CD4-positive, alpha-beta T cell (primary cell): ENCODE measurements around the gene KCNQ1. TPM values are rescaled to one million over a fixed set of nuclear protein-coding genes. Genes with fewer than 3 reads are reported as not detected.

ENCODE experiments used
- ATAC-seq: fragments of 200-7000 bp; cut with Tn5 transposase; one replicate; pipeline ENCODE4 v1.10.0; 2022; ENCODE audit warnings: mild to moderate bottlenecking; ENCODE audit not compliant: poor library complexity
- CTCF ChIA-PET: fragments of 350-600 bp; sonication (Branson Sonifier 250); formaldehyde crosslinking; loops from one replicate; lab custom pipeline; 2021; ENCODE audit warnings: antibody characterized with exemption, inconsistent platforms; lab: Charles Lee
- POLR2A ChIA-PET: fragments of 350-600 bp; sonication (Branson Sonifier 250); formaldehyde crosslinking; loops from one replicate; lab custom pipeline; 2021; ENCODE audit warnings: antibody characterized with exemption, inconsistent platforms; lab: Charles Lee
- DNase-seq, 14 experiments: peaks; one replicate each; pipeline ENCODE4 v3.0.0-alpha.2; 2013 to 2020; ENCODE audit warnings: mixed read lengths in 2 of 14
- H3K27ac ChIP-seq, 2 donors: one replicate each; pipeline versions ENCODE4 v1.5.1 to v1.7.0; 2013; ENCODE audit warnings: low read length in 2 of 2, low read depth in 1 of 2, mild to moderate bottlenecking in 1 of 2
- H3K27me3 ChIP-seq, 2 experiments: 1 replicate in 1 of 2; 2 replicates in 1 of 2; pipeline versions ENCODE4 v1.6.1 to v1.7.0; 2013; ENCODE audit warnings: low read length in 2 of 2, control low read depth in 1 of 2, mild to moderate bottlenecking in 1 of 2, moderate library complexity in 1 of 2; ENCODE audit not compliant: insufficient read depth in 2 of 2, control insufficient read depth in 1 of 2
- H3K36me3 ChIP-seq: one replicate; pipeline ENCODE4 v1.6.1; 2013; ENCODE audit warnings: low read length, control low read depth; ENCODE audit not compliant: insufficient read depth
- H3K4me1 ChIP-seq: one replicate; pipeline ENCODE4 v1.6.1; 2013; ENCODE audit warnings: low read length, control low read depth; ENCODE audit not compliant: insufficient read depth
- H3K4me3 ChIP-seq: one replicate; pipeline ENCODE4 v1.5.1; 2013; ENCODE audit warnings: mild to moderate bottlenecking, low read length, moderate library complexity
- H3K9me3 ChIP-seq, 2 experiments: 1 replicate in 1 of 2; 2 replicates in 1 of 2; pipeline versions ENCODE4 v1.6.1 to v1.7.0; 2013; ENCODE audit warnings: low read length in 2 of 2, mild to moderate bottlenecking in 2 of 2, control low read depth in 1 of 2, moderate library complexity in 1 of 2; ENCODE audit not compliant: control insufficient read depth in 1 of 2, insufficient read depth in 1 of 2
- H3K27ac Mint-ChIP-seq: one replicate; pipeline ENCODE4 v1.8.0; 2020; ENCODE audit warnings: mixed read lengths
- H3K27me3 Mint-ChIP-seq: one replicate; pipeline ENCODE4 v1.8.0; 2021; ENCODE audit warnings: mixed read lengths
- H3K36me3 Mint-ChIP-seq: one replicate; pipeline ENCODE4 v1.8.0; 2021; ENCODE audit warnings: low read depth, mixed read lengths
- H3K4me1 Mint-ChIP-seq: one replicate; pipeline ENCODE4 v1.8.0; 2021; ENCODE audit warnings: low read depth, mixed read lengths
- H3K4me3 Mint-ChIP-seq: one replicate; pipeline ENCODE4 v1.8.0; 2020; ENCODE audit warnings: mild to moderate bottlenecking, mixed read lengths
- H3K9me3 Mint-ChIP-seq: one replicate; pipeline ENCODE4 v1.8.0; 2020; ENCODE audit warnings: mixed read lengths
- intact Hi-C, 2 experiments: fragments of 100-400 bp; cut with DNase I in 1 of 2; cut with micrococcal nuclease in 1 of 2; formaldehyde crosslinking; loops; one replicate each; pipeline versions ENCODE4 v1.15.1 to v1.9.0; 2023 to 2025; cut with DNase I, micrococcal nuclease
- total RNA-seq, 174 experiments: library from RNA in 2 of 174; stranded (reverse) in 2 of 174; gene quantifications; one replicate each; pipeline ENCODE4 v1.2.3 and lab custom pipeline; 2021 to 2026
- TF ChIP-seq, protein P1 (sequence below): fragments of 200-600 bp; IDR thresholded peaks from one replicate; pipeline ENCODE4 v1.8.0; 2022; ENCODE audit warnings: antibody characterized with exemption, mild to moderate bottlenecking

The KCNQ1 gene
- total RNA-seq, 2 experiments from 2014 or later = 31.3 to 33.1 TPM

DNA sequence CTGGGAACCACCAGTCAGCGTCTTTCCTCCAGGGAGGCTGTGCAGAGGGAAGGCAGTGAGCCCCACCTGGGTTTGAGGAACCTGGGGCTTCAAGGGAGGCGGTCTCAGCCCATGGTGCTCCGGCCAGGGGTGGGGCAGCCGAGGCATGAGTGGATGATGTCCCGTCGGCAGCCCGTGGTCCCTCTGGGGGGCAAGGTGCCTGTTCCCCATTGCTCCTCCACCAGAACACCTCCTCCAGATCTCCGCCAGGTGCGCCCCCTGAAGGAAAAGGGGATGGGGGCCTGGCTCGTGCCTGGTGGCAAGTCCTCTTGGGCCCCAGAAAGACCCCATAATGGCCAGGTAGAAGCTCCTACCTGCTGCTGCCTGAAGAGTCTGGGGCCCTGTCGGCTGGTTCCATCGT, 94.1 kb downstream of the KCNQ1 start:
- CTCF ChIA-PET = no interaction called here
- H3K36me3 ChIP-seq = no peaks in the 10 kb centered on the region
- no peak for ATAC-seq

DNA sequence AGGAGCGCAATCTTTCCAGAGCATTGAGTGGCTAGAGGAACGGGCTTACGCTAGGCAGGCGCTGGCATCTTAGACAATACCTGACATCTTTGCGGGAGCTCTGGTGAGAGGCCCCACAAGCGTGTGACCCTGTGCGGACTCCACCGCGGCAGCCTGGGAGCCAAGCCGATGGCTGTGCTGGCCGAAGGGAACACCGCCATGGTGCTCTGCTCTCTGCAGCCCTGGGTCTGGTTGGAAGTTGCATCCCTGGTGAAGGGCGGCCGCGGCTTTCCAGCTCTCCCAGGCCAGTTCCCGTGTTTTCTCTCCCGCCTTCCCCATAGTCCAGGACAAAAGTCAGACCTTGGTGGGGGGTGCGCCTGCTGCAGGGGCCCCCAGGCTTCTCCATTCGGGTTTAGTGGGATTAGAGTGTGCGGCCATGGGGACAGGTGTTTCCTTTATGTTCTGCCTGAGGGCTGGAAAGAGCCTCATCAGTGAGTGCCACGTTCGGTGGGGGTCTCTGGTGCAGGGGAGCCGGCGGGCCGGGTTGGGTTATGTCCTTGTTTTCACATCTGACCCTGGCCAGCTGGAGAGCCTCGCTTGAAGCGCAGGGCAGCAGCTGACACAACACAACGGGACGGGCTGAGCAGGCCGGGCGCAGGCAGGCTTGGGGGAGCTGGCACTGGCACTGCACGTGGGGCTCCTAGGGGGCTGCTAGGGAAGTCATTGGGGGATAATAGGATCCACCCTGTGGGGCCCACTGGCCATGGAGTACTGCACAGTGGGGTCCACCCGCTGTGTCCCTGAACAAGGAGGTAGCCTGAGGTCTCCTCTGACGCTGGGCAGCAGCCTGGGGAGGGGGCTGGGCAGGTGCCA, 94.8 kb downstream of the KCNQ1 start:
- CTCF ChIA-PET = no interaction called here
- TF ChIP-seq, protein P1, sequence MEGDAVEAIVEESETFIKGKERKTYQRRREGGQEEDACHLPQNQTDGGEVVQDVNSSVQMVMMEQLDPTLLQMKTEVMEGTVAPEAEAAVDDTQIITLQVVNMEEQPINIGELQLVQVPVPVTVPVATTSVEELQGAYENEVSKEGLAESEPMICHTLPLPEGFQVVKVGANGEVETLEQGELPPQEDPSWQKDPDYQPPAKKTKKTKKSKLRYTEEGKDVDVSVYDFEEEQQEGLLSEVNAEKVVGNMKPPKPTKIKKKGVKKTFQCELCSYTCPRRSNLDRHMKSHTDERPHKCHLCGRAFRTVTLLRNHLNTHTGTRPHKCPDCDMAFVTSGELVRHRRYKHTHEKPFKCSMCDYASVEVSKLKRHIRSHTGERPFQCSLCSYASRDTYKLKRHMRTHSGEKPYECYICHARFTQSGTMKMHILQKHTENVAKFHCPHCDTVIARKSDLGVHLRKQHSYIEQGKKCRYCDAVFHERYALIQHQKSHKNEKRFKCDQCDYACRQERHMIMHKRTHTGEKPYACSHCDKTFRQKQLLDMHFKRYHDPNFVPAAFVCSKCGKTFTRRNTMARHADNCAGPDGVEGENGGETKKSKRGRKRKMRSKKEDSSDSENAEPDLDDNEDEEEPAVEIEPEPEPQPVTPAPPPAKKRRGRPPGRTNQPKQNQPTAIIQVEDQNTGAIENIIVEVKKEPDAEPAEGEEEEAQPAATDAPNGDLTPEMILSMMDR = no peak
- Mint-ChIP-seq H3K4me3 (no peak overlapping the region), H3K27ac (no peak overlapping the region), H3K27me3 (no peaks in the 10 kb centered on the region), H3K9me3 (no peaks in the 10 kb centered on the region), H3K4me1 (peaks cover 8% of the 10 kb centered on the region), H3K36me3 (no peaks in the 10 kb centered on the region)
- Histone ChIP-seq H3K4me3 (no peak overlapping the region), H3K36me3 (no peaks in the 10 kb centered on the region), H3K27ac (no peak overlapping the region), H3K9me3 (no peaks in the 10 kb centered on the region), H3K4me1 (no peaks in the 10 kb centered on the region), H3K27me3 (no peaks in the 10 kb centered on the region)
- intact Hi-C loops = loop anchor here in 1 of 2 experiments (10.0 kb wide), 1 partner anchor 345 kb away; no protein-coding TSS in a partner anchor
- DNase-seq (no peak), ATAC-seq (no peak)
- POLR2A ChIA-PET = no interaction called here

More for the DNA sequence above, 94.1 kb downstream of the KCNQ1 start:
- H3K27ac Mint-ChIP-seq = no peak overlapping the region
- no peaks in the 10 kb centered on the region for H3K27me3 ChIP-seq
- TF ChIP-seq, protein P1 = no peak
- no peak overlapping the region for H3K27ac ChIP-seq
- no peaks in the 10 kb centered on the region for H3K27me3 Mint-ChIP-seq
- intact Hi-C loops = loop anchor here in 1 of 2 experiments (10.0 kb wide), 1 partner anchor 344 kb away; no protein-coding TSS in a partner anchor
- no peaks in the 10 kb centered on the region for H3K36me3 Mint-ChIP-seq
- no peaks in the 10 kb centered on the region for H3K9me3 ChIP-seq
- DNase-seq = no peak
- H3K4me3 ChIP-seq = no peak overlapping the region
- peaks cover 4% of the 10 kb centered on the region for H3K4me1 ChIP-seq
- peaks cover 7% of the 10 kb centered on the region for H3K4me1 Mint-ChIP-seq
- POLR2A ChIA-PET = no interaction called here
- H3K9me3 Mint-ChIP-seq = no peaks in the 10 kb centered on the region
- H3K4me3 Mint-ChIP-seq = no peak overlapping the region

DNA sequence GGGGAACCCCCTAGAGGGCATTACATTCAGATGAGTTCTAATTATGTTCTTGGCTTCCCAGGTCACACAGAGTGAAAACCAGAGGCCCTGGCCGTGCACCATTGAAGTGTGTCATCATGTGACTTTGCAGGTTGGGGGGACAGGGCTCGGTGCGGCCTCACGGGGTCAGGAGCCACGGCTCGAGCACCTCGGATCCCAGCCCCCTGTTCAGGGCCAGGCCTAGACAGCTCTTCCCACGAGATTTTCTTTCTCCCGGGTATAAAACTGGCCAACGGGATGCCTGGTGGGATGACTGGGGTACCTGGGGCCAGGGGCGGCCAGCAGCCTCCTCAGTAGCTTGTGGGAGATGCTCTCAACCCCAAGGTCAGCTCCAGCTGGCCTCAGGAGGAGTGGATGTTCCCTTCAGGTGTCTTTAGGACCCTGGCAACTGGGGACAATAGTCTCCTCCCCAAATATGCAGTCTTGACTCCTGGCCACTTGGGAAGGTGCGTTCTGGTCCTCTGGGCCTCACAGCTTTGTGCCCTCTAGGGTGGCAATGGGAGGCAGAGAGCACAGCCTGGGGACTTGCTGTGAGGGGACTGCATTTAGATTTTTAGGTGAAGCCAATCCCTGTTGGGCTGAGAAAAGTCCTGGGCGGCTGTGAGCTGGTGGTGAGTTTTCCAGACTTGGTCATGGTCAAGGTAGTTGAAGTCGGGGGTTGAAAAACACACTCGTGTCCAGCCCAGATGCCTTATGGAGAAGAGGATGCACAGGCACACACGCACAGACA, 95.6 kb downstream of the KCNQ1 start:
- Histone ChIP-seq H3K4me1 (no peaks in the 10 kb centered on the region), H3K9me3 (no peaks in the 10 kb centered on the region), H3K27ac (no peak overlapping the region), H3K36me3 (no peaks in the 10 kb centered on the region), H3K4me3 (no peak overlapping the region), H3K27me3 (no peaks in the 10 kb centered on the region)
- TF ChIP-seq, protein P1 = no peak
- intact Hi-C loops = no loop called here
- ATAC-seq = no peak
- no peak for DNase-seq
- no peaks in the 10 kb centered on the region for H3K27me3 Mint-ChIP-seq
- no peak overlapping the region for H3K4me3 Mint-ChIP-seq
- H3K36me3 Mint-ChIP-seq = no peaks in the 10 kb centered on the region
- ChIA-PET CTCF (no interaction called here), POLR2A (no interaction called here)
- no peak overlapping the region for H3K27ac Mint-ChIP-seq
- H3K4me1 Mint-ChIP-seq = peaks cover 14% of the 10 kb centered on the region
- H3K9me3 Mint-ChIP-seq = no peaks in the 10 kb centered on the region
